Activated B cell treated with CpG ODN at 0.5 μM for 24 hours (primary cell): ENCODE measurements around the gene ADGRA1. TPM values are rescaled to one million over a fixed set of nuclear protein-coding genes. Genes with fewer than 3 reads are reported as not detected.

ENCODE experiments used
- ATAC-seq: fragments of 200-7000 bp; cut with Tn5 transposase; one replicate; pipeline ENCODE4 v1.10.0; 2021; ENCODE audit warnings: low read depth, mild to moderate bottlenecking, moderate library complexity
- CTCF ChIA-PET: fragments of 350-600 bp; sonication (Branson Sonifier 250); formaldehyde crosslinking; loops from one replicate; lab custom pipeline; 2021; ENCODE audit warnings: antibody characterized with exemption; lab: Charles Lee
- POLR2A ChIA-PET: fragments of 350-600 bp; sonication (Branson Sonifier 250); formaldehyde crosslinking; loops from one replicate; lab custom pipeline; 2021; ENCODE audit warnings: antibody characterized with exemption; lab: Charles Lee
- DNase-seq: peaks from one replicate; pipeline ENCODE4 v3.0.0; 2022
- H3K27ac Mint-ChIP-seq: one replicate; pipeline ENCODE4 v1.8.0; 2020; ENCODE audit warnings: mixed read lengths
- H3K27me3 Mint-ChIP-seq: one replicate; pipeline ENCODE4 v1.8.0; 2021; ENCODE audit warnings: mixed read lengths
- H3K36me3 Mint-ChIP-seq: one replicate; pipeline ENCODE4 v1.8.0; 2021; ENCODE audit warnings: low read depth, mixed read lengths
- H3K4me1 Mint-ChIP-seq: one replicate; pipeline ENCODE4 v1.8.0; 2021; ENCODE audit warnings: mixed read lengths
- H3K4me3 Mint-ChIP-seq: one replicate; pipeline ENCODE4 v1.8.0; 2020; ENCODE audit warnings: mild to moderate bottlenecking, mixed read lengths
- H3K9me3 Mint-ChIP-seq: one replicate; pipeline ENCODE4 v1.8.0; 2020; ENCODE audit warnings: mixed read lengths
- intact Hi-C: fragments of 100-400 bp; cut with micrococcal nuclease; formaldehyde crosslinking; loops from one replicate; pipeline ENCODE4 v1.15.1; 2024
- total RNA-seq: library from RNA; stranded (reverse); gene quantifications from 2 replicates; pipeline ENCODE4 v1.2.3, GENCODE V29; 2022
- TF ChIP-seq, protein P1 (sequence below): fragments of 200-600 bp; IDR thresholded peaks from one replicate; pipeline ENCODE4 v1.8.0; 2022; ENCODE audit warnings: antibody characterized with exemption, mild to moderate bottlenecking

The ADGRA1 gene
- total RNA-seq, 1 donor from 2014 or later, result not detected

DNA sequence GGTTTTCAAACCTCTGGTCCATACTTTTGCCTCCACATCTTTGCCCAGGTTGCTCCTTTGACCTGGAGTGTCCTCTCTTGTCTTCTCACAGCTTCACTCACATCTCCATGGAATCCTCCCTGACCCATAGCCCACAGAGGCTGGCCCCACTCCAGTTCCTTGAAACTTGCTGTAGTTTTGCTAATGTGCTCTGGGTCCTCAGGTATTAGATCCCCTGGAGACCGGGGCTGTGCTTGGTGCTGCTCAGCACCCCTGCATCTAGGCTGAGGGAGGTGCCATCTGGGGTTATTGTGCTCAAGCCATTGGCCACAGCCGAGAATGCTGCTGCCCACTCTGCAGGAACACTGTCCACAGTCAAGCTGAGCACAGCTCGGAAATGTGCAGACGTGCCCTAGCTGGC lies 88.8 kb downstream of the ADGRA1 start:
- TF ChIP-seq, protein P1, sequence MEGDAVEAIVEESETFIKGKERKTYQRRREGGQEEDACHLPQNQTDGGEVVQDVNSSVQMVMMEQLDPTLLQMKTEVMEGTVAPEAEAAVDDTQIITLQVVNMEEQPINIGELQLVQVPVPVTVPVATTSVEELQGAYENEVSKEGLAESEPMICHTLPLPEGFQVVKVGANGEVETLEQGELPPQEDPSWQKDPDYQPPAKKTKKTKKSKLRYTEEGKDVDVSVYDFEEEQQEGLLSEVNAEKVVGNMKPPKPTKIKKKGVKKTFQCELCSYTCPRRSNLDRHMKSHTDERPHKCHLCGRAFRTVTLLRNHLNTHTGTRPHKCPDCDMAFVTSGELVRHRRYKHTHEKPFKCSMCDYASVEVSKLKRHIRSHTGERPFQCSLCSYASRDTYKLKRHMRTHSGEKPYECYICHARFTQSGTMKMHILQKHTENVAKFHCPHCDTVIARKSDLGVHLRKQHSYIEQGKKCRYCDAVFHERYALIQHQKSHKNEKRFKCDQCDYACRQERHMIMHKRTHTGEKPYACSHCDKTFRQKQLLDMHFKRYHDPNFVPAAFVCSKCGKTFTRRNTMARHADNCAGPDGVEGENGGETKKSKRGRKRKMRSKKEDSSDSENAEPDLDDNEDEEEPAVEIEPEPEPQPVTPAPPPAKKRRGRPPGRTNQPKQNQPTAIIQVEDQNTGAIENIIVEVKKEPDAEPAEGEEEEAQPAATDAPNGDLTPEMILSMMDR, result no peak
- H3K9me3 Mint-ChIP-seq, result peaks cover 6% of the 10 kb centered on the region
- no peak overlapping the region for H3K27ac Mint-ChIP-seq
- peaks cover 6% of the 10 kb centered on the region for H3K4me1 Mint-ChIP-seq
- ATAC-seq (no peak), DNase-seq (no peak)
- POLR2A ChIA-PET, result no interaction called here
- CTCF ChIA-PET, result no interaction called here
- intact Hi-C loops, result no loop called here
- no peaks in the 10 kb centered on the region for H3K36me3 Mint-ChIP-seq
- H3K27me3 Mint-ChIP-seq, result peaks cover 13% of the 10 kb centered on the region
- no peak overlapping the region for H3K4me3 Mint-ChIP-seq

GRCh38 chr10:133177380-133178157 lies 89.8 kb downstream of the ADGRA1 start:
- DNase-seq, result no peak
- Mint-ChIP-seq H3K4me1 (peaks cover 6% of the 10 kb centered on the region), H3K27me3 (peaks cover 10% of the 10 kb centered on the region), H3K27ac (no peak overlapping the region), H3K9me3 (peaks cover 6% of the 10 kb centered on the region), H3K36me3 (no peaks in the 10 kb centered on the region), H3K4me3 (no peak overlapping the region)
- ATAC-seq, result no peak
- ChIA-PET CTCF (no interaction called here), POLR2A (no interaction called here)
- TF ChIP-seq, protein P1, result no peak
- intact Hi-C loops, result no loop called here

- TF ChIP-seq, protein P1, result no peak
- Mint-ChIP-seq H3K27ac (no peak overlapping the region), H3K36me3 (no peaks in the 10 kb centered on the region), H3K27me3 (peaks cover 6% of the 10 kb centered on the region), H3K4me3 (no peak overlapping the region), H3K9me3 (peaks cover 6% of the 10 kb centered on the region), H3K4me1 (peaks cover 6% of the 10 kb centered on the region)
- intact Hi-C loops, result no loop called here
- ChIA-PET POLR2A (no interaction called here), CTCF (no interaction called here)
- ATAC-seq, result no peak
- no peak for DNase-seq
These were observed 90.8 kb downstream of the ADGRA1 start for GRCh38 chr10:133178357-133179127.

DNA sequence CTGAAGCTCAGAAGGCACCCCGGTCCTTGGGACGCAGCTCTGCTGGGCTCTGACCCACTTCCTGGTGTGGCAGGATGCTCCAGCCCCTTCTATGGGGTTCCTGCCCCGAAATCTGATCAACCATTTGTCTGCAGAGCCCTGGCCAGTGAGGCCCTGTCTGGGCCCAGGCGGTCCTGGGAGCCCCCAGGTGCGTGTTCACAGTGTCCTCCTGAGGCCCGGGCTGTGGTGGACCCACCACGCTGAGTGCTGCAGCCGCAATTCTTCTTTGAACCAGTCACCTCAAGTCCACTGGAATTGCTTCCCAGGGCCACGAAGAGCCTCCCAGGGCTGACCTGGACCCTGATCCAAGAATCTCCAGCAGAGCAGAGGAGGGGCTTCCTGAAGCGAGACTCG lies 91.4 kb downstream of the ADGRA1 start:
- H3K9me3 Mint-ChIP-seq, result peaks cover 6% of the 10 kb centered on the region
- H3K4me3 Mint-ChIP-seq, result no peak overlapping the region
- POLR2A ChIA-PET, result no interaction called here
- intact Hi-C loops, result no loop called here
- H3K4me1 Mint-ChIP-seq, result no peaks in the 10 kb centered on the region
- H3K27me3 Mint-ChIP-seq, result peaks cover 6% of the 10 kb centered on the region
- H3K36me3 Mint-ChIP-seq, result no peaks in the 10 kb centered on the region
- H3K27ac Mint-ChIP-seq, result no peak overlapping the region
- TF ChIP-seq, protein P1, result no peak
- CTCF ChIA-PET, result no interaction called here
- no peak for DNase-seq
- no peak for ATAC-seq

DNA sequence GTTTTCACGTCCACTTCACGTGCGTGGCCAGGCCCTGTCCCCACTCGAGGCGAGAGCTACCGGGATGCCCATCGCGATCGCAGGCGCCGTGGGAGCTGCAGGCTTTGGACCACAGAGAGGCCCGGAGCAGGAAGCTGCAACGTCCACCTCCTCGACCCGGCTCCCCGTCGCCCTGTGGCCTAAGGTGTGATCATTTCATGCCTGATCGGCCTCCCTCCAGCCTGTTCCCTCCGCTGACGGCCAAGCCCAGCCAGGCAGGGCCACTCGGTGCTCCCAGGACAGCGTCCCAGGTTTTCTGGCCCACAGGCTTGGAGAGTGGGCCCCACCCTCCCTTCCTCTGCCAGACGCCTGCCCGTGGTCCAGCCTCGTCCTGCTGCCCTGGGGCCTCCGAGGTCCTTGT lies 91.9 kb downstream of the ADGRA1 start:
- TF ChIP-seq, protein P1, result no peak
- Mint-ChIP-seq H3K27ac (no peak overlapping the region), H3K4me1 (no peaks in the 10 kb centered on the region), H3K27me3 (peaks cover 3% of the 10 kb centered on the region), H3K9me3 (peaks cover 6% of the 10 kb centered on the region), H3K36me3 (no peaks in the 10 kb centered on the region), H3K4me3 (no peak overlapping the region)
- ChIA-PET CTCF (no interaction called here), POLR2A (no interaction called here)
- no peak for DNase-seq
- intact Hi-C loops, result no loop called here
- no peak for ATAC-seq
